HL-60/S4 (cell line): ENCODE results near the gene CELF2.
"Not testable (repeated sequence)": the region's sequence is repeated elsewhere in the genome, so short reads cannot be mapped to it uniquely, and the experiment has no call there.

Experiments
- in situ Hi-C: fragments of 300-500 bp; cut with MboI; formaldehyde crosslinking; loops from 2 replicates; pipeline ENCODE4 v1.14.3; 2022; ENCODE audit warnings: low sequenced_read_pairs

CELF2 gene

GRCh38 chr10:11017570-11018431 lies at the start of gene CELF2:
CELF2 (plus strand) TSS chr10:11017872; CDS start chr10:11018090, 218 bp downstream.
- in situ Hi-C loops, result no loop called here

DNA sequence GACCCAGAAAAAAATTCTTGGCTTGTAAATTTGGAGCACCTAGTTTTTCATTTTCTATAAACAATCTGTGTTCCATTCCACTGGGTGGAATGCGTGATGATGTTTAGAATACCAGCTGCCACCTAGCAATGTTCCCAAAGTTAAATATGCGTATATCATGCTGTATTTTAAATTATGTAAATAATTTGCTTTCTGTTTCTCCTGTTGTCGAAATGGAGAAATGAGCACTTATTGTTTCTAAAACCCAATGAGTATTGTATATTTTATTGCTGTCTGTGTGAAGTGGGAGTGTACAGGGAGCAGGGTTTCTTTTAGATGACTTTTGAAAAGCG lies 49.4 kb upstream of the CELF2 start:
- in situ Hi-C loops, result no loop called here

GRCh38 chr10:10973310-10973709 lies 44.4 kb upstream of the CELF2 start:
- in situ Hi-C loops, result no loop called here

GRCh38 chr10:10975647-10976046 lies 42.0 kb upstream of the CELF2 start:
- in situ Hi-C loops, result no loop called here

DNA sequence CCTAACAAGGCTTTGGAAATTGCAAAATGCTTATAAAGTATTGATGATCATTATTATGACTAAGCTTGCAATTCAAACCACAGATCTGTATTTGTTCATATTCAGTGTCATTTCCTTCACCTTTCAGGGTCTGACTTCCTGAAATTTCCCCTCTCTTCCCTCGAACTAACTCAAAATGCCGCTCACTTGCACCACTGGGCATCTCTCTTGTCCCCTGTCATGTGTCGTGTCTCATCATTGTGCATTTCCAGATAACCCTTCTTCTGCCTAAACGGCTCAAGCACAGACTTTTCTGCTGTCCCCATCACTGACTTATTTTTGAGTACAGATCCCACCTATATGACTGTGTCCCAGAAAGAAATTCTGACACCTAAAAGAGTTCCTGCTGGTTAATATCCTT lies 41.0 kb upstream of the CELF2 start:
- in situ Hi-C loops, result no loop called here

GRCh38 chr10:10977226-10977956 lies 40.3 kb upstream of the CELF2 start:
- in situ Hi-C loops, result no loop called here

GRCh38 chr10:10977978-10978377 lies 39.7 kb upstream of the CELF2 start:
- in situ Hi-C loops, result no loop called here

DNA sequence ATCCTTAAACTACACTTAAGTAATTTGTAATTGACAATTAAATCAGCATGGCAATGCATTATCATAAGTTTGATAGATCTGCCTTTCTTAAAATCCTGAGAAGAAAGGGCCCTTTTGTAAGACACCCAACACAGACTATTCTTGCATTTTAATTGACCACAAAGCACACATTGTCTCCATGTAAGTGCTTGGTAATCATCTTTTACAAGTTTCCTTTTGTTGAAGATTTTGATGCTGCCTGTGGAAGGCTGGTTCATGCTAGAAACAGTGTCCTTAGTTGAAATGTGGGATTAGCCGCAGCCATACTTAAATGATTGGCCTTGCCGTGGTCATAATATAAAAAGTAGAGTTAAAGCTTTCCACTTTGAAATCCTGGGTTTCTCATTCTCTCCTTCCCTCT lies 32.3 kb upstream of the CELF2 start:
- in situ Hi-C loops, result no loop called here

GRCh38 chr10:10986606-10987005 lies 31.1 kb upstream of the CELF2 start:
- in situ Hi-C loops, result no loop called here

- in situ Hi-C loops, result no loop called here
Observed at GRCh38 chr10:10987111-10987510, 30.6 kb upstream of the CELF2 start.

GRCh38 chr10:10989669-10990068 lies 28.0 kb upstream of the CELF2 start:
- in situ Hi-C loops, result no loop called here

- in situ Hi-C loops, result no loop called here
Observed at GRCh38 chr10:10991144-10991543, 26.5 kb upstream of the CELF2 start.

GRCh38 chr10:10992072-10992471 lies 25.6 kb upstream of the CELF2 start:
- in situ Hi-C loops, result no loop called here

DNA sequence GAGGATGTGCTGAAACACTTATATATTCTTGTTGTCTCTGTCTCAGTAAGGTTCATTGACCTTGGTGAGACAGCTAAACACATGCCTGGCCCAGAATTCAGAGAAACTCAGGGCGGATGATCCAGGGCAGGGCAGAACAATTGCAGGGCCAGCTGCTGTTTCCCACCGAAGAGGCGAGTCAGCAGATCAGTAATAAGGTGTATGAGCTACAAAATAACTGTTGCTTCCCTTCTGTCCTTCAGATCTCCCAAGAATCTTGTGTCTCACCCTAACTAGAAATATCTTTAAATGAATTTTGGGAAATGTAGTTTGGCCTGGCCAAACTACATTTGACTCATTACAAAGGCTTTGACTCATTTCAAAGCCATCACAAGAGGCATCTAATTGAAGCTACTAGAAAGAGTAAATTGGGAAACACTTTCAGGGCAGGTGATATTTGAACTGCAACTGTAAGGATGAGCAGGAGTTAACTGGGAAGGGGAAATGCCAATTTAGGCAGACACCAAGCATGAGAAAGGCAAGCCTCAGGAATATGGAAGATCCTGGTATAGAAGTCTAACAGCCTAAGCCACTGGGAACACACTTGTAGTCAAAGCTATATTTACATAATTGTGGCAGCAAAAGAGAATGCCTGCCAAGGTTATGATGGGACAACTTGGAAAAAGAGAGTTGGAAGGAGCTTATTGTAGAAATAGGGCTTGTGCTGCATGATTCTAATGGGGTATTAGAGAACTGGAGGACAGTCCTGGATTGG lies 24.5 kb upstream of the CELF2 start:
- in situ Hi-C loops, result no loop called here

GRCh38 chr10:10993785-10994184 lies 23.9 kb upstream of the CELF2 start:
- in situ Hi-C loops, result no loop called here

DNA sequence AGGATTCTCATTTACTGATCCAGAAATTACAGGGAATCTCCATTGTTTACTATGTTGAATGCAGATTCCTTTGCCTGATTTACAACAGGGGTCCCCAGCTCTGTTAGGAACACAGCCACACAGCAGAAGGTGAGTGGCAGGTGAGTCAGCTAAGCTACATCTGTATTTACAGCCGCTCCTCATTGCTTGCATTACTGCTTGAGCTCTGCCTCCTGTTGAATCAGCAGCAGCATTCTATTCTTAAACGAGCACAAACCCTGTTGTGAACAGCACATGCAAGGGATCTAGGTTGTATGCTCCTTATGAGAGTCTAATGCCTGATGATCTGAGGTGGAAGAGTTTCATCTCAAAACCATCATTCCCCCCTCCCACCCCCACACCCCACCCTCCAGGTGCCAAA lies 23.3 kb upstream of the CELF2 start:
- in situ Hi-C loops, result no loop called here

- in situ Hi-C loops, result no loop called here
Observed at GRCh38 chr10:10995120-10995519, 22.6 kb upstream of the CELF2 start.

DNA sequence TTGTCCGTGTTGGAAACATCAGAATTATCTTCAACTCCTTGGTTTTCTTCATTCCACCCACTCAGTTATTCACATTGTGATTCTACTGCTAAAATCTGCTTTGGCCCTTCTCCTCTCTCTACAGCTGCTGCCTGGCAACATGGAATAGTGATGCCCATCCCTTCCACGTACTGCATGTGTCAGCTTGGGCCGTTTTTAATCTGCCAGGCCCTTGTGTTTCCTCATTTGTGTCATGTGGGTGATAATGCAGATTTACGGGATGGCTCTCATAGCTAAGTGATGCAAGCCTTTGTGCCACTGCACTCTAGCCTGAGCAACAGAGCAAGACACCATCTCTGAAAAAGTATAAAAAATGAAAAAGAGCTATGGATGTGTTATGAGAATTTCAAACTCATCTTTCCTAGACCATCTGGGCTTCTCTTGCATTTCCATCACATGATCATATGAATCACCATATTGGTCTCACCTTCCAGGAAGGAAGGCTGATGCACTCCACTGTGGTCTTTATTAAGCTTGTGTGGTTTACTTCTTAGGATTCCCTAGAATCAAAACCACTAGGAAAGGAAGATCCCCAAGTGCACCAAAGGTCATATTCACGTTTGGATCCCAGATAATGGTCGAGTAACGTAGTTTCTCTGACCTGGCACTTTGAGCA lies 20.6 kb upstream of the CELF2 start:
- in situ Hi-C loops, result no loop called here

- in situ Hi-C loops, result not testable (repeated sequence)
Observed at GRCh38 chr10:10999501-10999900, 18.2 kb upstream of the CELF2 start.

DNA sequence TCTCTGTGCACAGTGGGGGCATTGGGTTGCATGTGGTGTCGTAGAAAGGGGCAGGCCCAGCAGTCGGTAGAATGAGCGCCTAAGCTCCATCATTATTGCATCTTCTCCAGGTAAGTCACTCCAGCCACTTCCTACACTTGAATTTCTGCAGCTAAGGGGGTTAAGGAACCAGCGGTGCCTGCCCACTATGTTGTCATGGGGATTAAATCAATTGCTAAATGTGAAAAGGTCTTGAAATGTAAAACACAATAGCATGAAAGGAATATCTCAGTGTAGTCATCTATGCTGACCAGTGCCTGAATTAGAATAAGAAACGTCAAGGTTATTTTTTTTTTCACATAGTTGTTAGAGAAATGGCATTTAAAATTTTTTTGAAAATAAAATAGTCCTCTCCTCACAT lies 15.2 kb upstream of the CELF2 start:
- in situ Hi-C loops, result no loop called here

GRCh38 chr10:11002916-11003315 lies 14.8 kb upstream of the CELF2 start:
- in situ Hi-C loops, result no loop called here
